SH-SY5Y (cell line): Measurements from ENCODE around the gene SPA17.

Experiments
- GATA2 ChIP-seq: IDR thresholded peaks from 2 replicates; pipeline ENCODE4 v1.6.1; 2011; ENCODE audit warnings: mild to moderate bottlenecking, low read depth, low read length
- GATA3 ChIP-seq: IDR thresholded peaks from 2 replicates; pipeline ENCODE4 v1.6.1; 2011; ENCODE audit warnings: low read depth, mild to moderate bottlenecking, low read length, moderate library complexity

GRCh38 chr11:124717421-124717785, 43.7 kb downstream of the SPA17 start:
- no peak for TF ChIP-seq GATA2
- TF ChIP-seq GATA3, result no peak
